H9 (cell line): ENCODE measurements around the gene CCDC60. TPM values are rescaled to one million over a fixed set of nuclear protein-coding genes. Genes with fewer than 3 reads are reported as not detected.

ENCODE experiments used
- DNase-seq: peaks from one replicate; pipeline ENCODE4 v3.0.0-alpha.2; 2017
- H2AFZ ChIP-seq: one replicate; pipeline ENCODE4 v1.6.1; 2013; ENCODE audit warnings: mild to moderate bottlenecking, low read length, control low read depth, moderate library complexity
- H2AK5ac ChIP-seq: 2 replicates; pipeline ENCODE4 v1.6.1; 2013; ENCODE audit warnings: low read length, control low read depth, mixed read lengths; ENCODE audit not compliant: insufficient read length
- H2BK120ac ChIP-seq: one replicate; pipeline ENCODE4 v1.6.1; 2013; ENCODE audit warnings: low read depth, mild to moderate bottlenecking, low read length, control low read depth, inconsistent platforms; ENCODE audit not compliant: poor library complexity, severe bottlenecking
- H2BK12ac ChIP-seq: 2 replicates; pipeline ENCODE4 v1.6.1; 2013; ENCODE audit warnings: low read length, control low read depth, mixed read lengths, low read depth; ENCODE audit not compliant: insufficient read length
- H2BK15ac ChIP-seq: 2 replicates; pipeline ENCODE4 v1.6.1; 2013; ENCODE audit warnings: low read depth, low read length, control low read depth
- H2BK20ac ChIP-seq: one replicate; pipeline ENCODE4 v1.6.1; 2013; ENCODE audit warnings: low read depth, mild to moderate bottlenecking, low read length, control low read depth, inconsistent platforms; ENCODE audit not compliant: poor library complexity, severe bottlenecking
- H2BK5ac ChIP-seq: 2 replicates; pipeline ENCODE4 v1.6.1; 2013; ENCODE audit warnings: low read length, control low read depth, mixed read lengths; ENCODE audit not compliant: insufficient read length
- H3K14ac ChIP-seq: 2 replicates; pipeline ENCODE4 v1.6.1; 2013; ENCODE audit warnings: low read length, control low read depth; ENCODE audit not compliant: insufficient read depth
- H3K18ac ChIP-seq: 2 replicates; pipeline ENCODE4 v1.6.1; 2013; ENCODE audit warnings: low read depth, mild to moderate bottlenecking, mixed read lengths, low read length, control low read depth; ENCODE audit not compliant: insufficient read length
- H3K23ac ChIP-seq: 2 replicates; pipeline ENCODE4 v1.6.1; 2013; ENCODE audit warnings: low read length, control low read depth, mixed read lengths, low read depth; ENCODE audit not compliant: insufficient read length
- H3K23me2 ChIP-seq: 2 replicates; pipeline ENCODE4 v1.6.1; 2013; ENCODE audit warnings: low read depth, mild to moderate bottlenecking, mixed read lengths, low read length, control low read depth; ENCODE audit not compliant: insufficient read length, poor library complexity, severe bottlenecking
- H3K27ac ChIP-seq: 2 replicates; pipeline ENCODE4 v1.5.1; 2013; ENCODE audit warnings: low read length, control low read depth, mixed read lengths, low read depth; ENCODE audit not compliant: insufficient read length
- H3K27me3 ChIP-seq: 2 replicates; pipeline ENCODE4 v1.6.1; 2013; ENCODE audit warnings: low read length, control low read depth, inconsistent platforms; ENCODE audit not compliant: insufficient read depth
- H3K4ac ChIP-seq: 2 replicates; pipeline ENCODE4 v1.6.1; 2013; ENCODE audit warnings: low read depth, mild to moderate bottlenecking, control low read depth, inconsistent platforms, low read length, moderate library complexity
- H3K4me1 ChIP-seq: 2 replicates; pipeline ENCODE4 v1.6.1; 2013; ENCODE audit warnings: low read length, control low read depth, inconsistent platforms; ENCODE audit not compliant: insufficient read depth
- H3K4me2 ChIP-seq: 2 replicates; pipeline ENCODE4 v1.6.1; 2013; ENCODE audit warnings: low read length, control low read depth, mixed read lengths; ENCODE audit not compliant: insufficient read length, insufficient read depth
- H3K56ac ChIP-seq: 2 replicates; pipeline ENCODE4 v1.6.1; 2013; ENCODE audit warnings: low read depth, mild to moderate bottlenecking, mixed read lengths, low read length, control low read depth; ENCODE audit not compliant: insufficient read length
- H3K79me1 ChIP-seq: 2 replicates; pipeline ENCODE4 v1.6.1; 2013; ENCODE audit warnings: low read depth, mild to moderate bottlenecking, moderate library complexity, low read length, control low read depth, inconsistent platforms; ENCODE audit not compliant: insufficient read depth, poor library complexity, severe bottlenecking
- H3K79me2 ChIP-seq: 2 replicates; pipeline ENCODE4 v1.6.1; 2013; ENCODE audit warnings: low read length, control low read depth, inconsistent platforms; ENCODE audit not compliant: insufficient read depth
- H3K9ac ChIP-seq: 2 replicates; pipeline ENCODE4 v1.6.1; 2013; ENCODE audit warnings: low read length, control low read depth, mixed read lengths; ENCODE audit not compliant: insufficient read length; ENCODE audit errors: extremely low read depth
- H3K9me3 ChIP-seq: one replicate; pipeline ENCODE4 v1.6.1; 2013; ENCODE audit warnings: low read depth, low read length, inconsistent platforms; ENCODE audit not compliant: control insufficient read depth
- H3T11ph ChIP-seq: one replicate; pipeline ENCODE4 v1.6.1; 2013; ENCODE audit warnings: mild to moderate bottlenecking, low read length, control low read depth, inconsistent platforms
- H4K20me1 ChIP-seq: one replicate; pipeline ENCODE4 v1.6.1; 2013; ENCODE audit not compliant: control insufficient read depth, insufficient read length, insufficient read depth
- H4K5ac ChIP-seq: 2 replicates; pipeline ENCODE4 v1.6.1; 2013; ENCODE audit warnings: low read depth, mild to moderate bottlenecking, mixed read lengths, low read length, control low read depth; ENCODE audit not compliant: insufficient read length
- H4K8ac ChIP-seq: replicated peaks from 2 replicates; pipeline ENCODE4 v1.6.1; 2013; ENCODE audit warnings: low read length, control low read depth, mixed read lengths, low read depth; ENCODE audit not compliant: insufficient read length
- H4K91ac ChIP-seq: 2 replicates; pipeline ENCODE4 v1.6.1; 2013; ENCODE audit warnings: low read depth, mild to moderate bottlenecking, moderate library complexity, mixed read lengths, low read length, control low read depth; ENCODE audit not compliant: insufficient read length
- H3K27ac Mint-ChIP-seq, 3 experiments: 2 replicates in 2 of 3; 3 replicates in 1 of 3; pipeline ENCODE4 v1.8.0; 2020 to 2021; ENCODE audit warnings: mixed read lengths in 3 of 3, mild to moderate bottlenecking in 1 of 3, moderate library complexity in 1 of 3
- H3K27me3 Mint-ChIP-seq: 2 replicates; pipeline ENCODE4 v1.8.0; 2021; ENCODE audit warnings: low read depth, mild to moderate bottlenecking, moderate library complexity, mixed read lengths
- H3K36me3 Mint-ChIP-seq, 3 experiments: 2 replicates in 2 of 3; 3 replicates in 1 of 3; pipeline ENCODE4 v1.8.0; 2020 to 2021; ENCODE audit warnings: low read depth in 3 of 3, mixed read lengths in 3 of 3; ENCODE audit not compliant: insufficient read depth in 1 of 3
- H3K4me1 Mint-ChIP-seq, 2 experiments: 2 replicates each; pipeline ENCODE4 v1.8.0; 2020; ENCODE audit warnings: mixed read lengths in 2 of 2
- H3K4me3 Mint-ChIP-seq, 2 experiments: 2 replicates in 1 of 2; 3 replicates in 1 of 2; pipeline ENCODE4 v1.8.0; 2020 to 2021; ENCODE audit warnings: mild to moderate bottlenecking in 2 of 2, mixed read lengths in 2 of 2, moderate library complexity in 1 of 2
- H3K9me3 Mint-ChIP-seq, 2 experiments: 2 replicates in 1 of 2; 3 replicates in 1 of 2; pipeline ENCODE4 v1.8.0; 2020; ENCODE audit warnings: mild to moderate bottlenecking in 2 of 2, mixed read lengths in 2 of 2, moderate library complexity in 1 of 2
- CTCF ChIP-seq: fragments of 200-600 bp; sonication (generic); conservative IDR thresholded peaks from 3 replicates; pipeline ENCODE4 v1.8.0; 2021; ENCODE audit warnings: antibody characterized with exemption, mild to moderate bottlenecking
- total RNA-seq: library from RNA; stranded (reverse); gene quantifications from 2 replicates; pipeline ENCODE4 v1.2.1, GENCODE V29; 2021

The CCDC60 gene
- total RNA-seq, 1 experiment from 2014 or later, result 0.44 TPM

GRCh38 chr12:119326341-119326740 is 8.2 kb upstream of the CCDC60 start:
- H3K27me3 Mint-ChIP-seq, result peaks cover 20% of the 10 kb centered on the region
- no peaks in the 10 kb centered on the region; the same call in 1 of the 2 replicates for H3K27me3 ChIP-seq
- H3K79me1 ChIP-seq, result no peaks in the 10 kb centered on the region
- no peak overlapping the region for H3K9ac ChIP-seq
- no peak overlapping the region for H3K56ac ChIP-seq
- no peaks in the 10 kb centered on the region for H4K20me1 ChIP-seq
- H3K23ac ChIP-seq, result no peak overlapping the region
- H3T11ph ChIP-seq, result no peak overlapping the region
- no peak overlapping the region for H2BK15ac ChIP-seq
- no peaks in the 10 kb centered on the region for H3K9me3 ChIP-seq
- no peak overlapping the region for H2BK20ac ChIP-seq
- no peaks in the 10 kb centered on the region for H3K4me1 ChIP-seq
- H3K18ac ChIP-seq, result no peak overlapping the region
- H3K4me2 ChIP-seq, result no peak overlapping the region
- no peak overlapping the region for H2BK12ac ChIP-seq
- H4K8ac ChIP-seq, result no peak overlapping the region
- no peak overlapping the region for H3K27ac ChIP-seq
- no peak overlapping the region for H3K4me3 Mint-ChIP-seq
- no peaks in the 10 kb centered on the region for H3K36me3 Mint-ChIP-seq
- no peak for DNase-seq
- no peak overlapping the region for H2BK5ac ChIP-seq
- no peak overlapping the region for H2BK120ac ChIP-seq
- H3K23me2 ChIP-seq, result no peaks in the 10 kb centered on the region
- H4K5ac ChIP-seq, result no peak overlapping the region
- H4K91ac ChIP-seq, result no peak overlapping the region
- no peak for TF ChIP-seq CTCF
- no peak overlapping the region for H3K27ac Mint-ChIP-seq
- H3K14ac ChIP-seq, result no peak overlapping the region
- H3K4ac ChIP-seq, result no peak overlapping the region
- no peak overlapping the region for H2AFZ ChIP-seq
- H2AK5ac ChIP-seq, result no peak overlapping the region
- H3K79me2 ChIP-seq, result no peaks in the 10 kb centered on the region
- no peaks in the 10 kb centered on the region for H3K4me1 Mint-ChIP-seq
- no peaks in the 10 kb centered on the region; a peak in 1 of 5 replicates for H3K9me3 Mint-ChIP-seq
